CD4-positive, alpha-beta T cell treated with Interleukin-10 for 1 hour (primary cell): ENCODE data around the gene FBXL19.

ENCODE experiments used
- DNase-seq: peaks from one replicate; pipeline ENCODE4 v3.0.0-alpha.2; 2020

The FBXL19 gene

GRCh38 chr16:30947859-30948666 lies 24.7 kb downstream of the FBXL19 start:
- DNase-seq, result peak; percentile 34

GRCh38 chr16:30948667-30949649 lies 25.6 kb downstream of the FBXL19 start, which contains the start of gene ORAI3:
ORAI3 (plus strand) TSS chr16:30949068; CDS start chr16:30949290, 222 bp downstream.
- DNase-seq, result peak; percentile 39

- DNase-seq, result peak; percentile 31
Observed at GRCh38 chr16:30949650-30950515, 26.5 kb downstream of the FBXL19 start.

- no peak for DNase-seq
Observed at GRCh38 chr16:30950516-30951065, 27.2 kb downstream of the FBXL19 start.

GRCh38 chr16:30951193-30951592 lies 27.8 kb downstream of the FBXL19 start:
- DNase-seq, result no peak

GRCh38 chr16:30951750-30952149 lies 28.4 kb downstream of the FBXL19 start:
- DNase-seq, result no peak

- no peak for DNase-seq
Observed at GRCh38 chr16:30953111-30953510, 29.7 kb downstream of the FBXL19 start.

- DNase-seq, result peak; percentile 74
Observed at GRCh38 chr16:30953511-30954124, 30.2 kb downstream of the FBXL19 start.

- no peak for DNase-seq
Observed at GRCh38 chr16:30954993-30955392, 31.6 kb downstream of the FBXL19 start.

GRCh38 chr16:30956601-30957455 lies 33.5 kb downstream of the FBXL19 start:
- DNase-seq, result peak; percentile 87

GRCh38 chr16:30957456-30958174 lies 34.2 kb downstream of the FBXL19 start, which contains the start of gene SETD1A:
SETD1A (plus strand) TSS chr16:30957754; CDS start chr16:30958732, 978 bp downstream.
- peak; percentile 96 for DNase-seq

- no peak for DNase-seq
Observed at GRCh38 chr16:30958175-30959079, 35.1 kb downstream of the FBXL19 start.

- DNase-seq, result no peak
Observed at GRCh38 chr16:30961384-30961783, 38.0 kb downstream of the FBXL19 start.

- DNase-seq, result no peak
Observed at GRCh38 chr16:30963925-30964511, 40.6 kb downstream of the FBXL19 start.

- no peak for DNase-seq
Observed at GRCh38 chr16:30964574-30965226, 41.3 kb downstream of the FBXL19 start.

GRCh38 chr16:30965436-30965835 lies 42.1 kb downstream of the FBXL19 start:
- DNase-seq, result no peak

- no peak for DNase-seq
Observed at GRCh38 chr16:30966033-30966619, 42.8 kb downstream of the FBXL19 start.
